ENCODE results near the gene SLAIN2. TPM values are rescaled to one million over a fixed set of nuclear protein-coding genes. Genes with fewer than 3 reads are reported as not detected.

The SLAIN2 gene
- total RNA-seq, 1 donor from 2014 or later: 71.4 TPM

DNA sequence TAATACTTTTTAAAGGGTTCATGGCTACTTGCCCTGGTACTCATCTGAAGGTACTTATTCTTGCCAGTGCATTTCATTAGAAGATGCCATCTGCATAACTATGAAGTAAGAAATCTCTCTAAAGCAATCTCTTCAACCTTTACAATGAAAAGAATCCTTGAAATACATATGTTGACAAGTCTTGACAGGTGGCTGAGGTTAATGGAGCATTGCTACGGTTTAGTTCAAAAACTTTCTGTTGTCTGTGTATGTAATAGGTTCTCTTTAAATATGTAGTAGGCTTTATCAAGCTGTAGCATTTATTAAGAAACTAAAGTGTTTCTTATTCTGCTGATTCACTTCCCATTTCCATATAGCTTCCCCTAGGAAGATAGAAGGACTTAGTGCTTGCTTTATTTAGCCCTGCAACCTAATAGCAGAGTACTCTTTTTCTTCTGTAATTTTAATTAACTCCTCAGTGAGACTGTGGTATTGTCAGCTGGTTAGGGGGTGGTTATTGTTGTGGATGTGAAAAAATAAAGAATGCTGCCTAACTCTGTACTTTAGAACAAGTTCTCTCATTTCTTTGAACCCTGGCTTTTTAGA, 39.3 kb downstream of the SLAIN2 start:
- Mint-ChIP-seq H3K27ac (no peak overlapping the region), H3K4me1 (ENCODE audit: low read depth) (peaks cover 6% of the 10 kb centered on the region), H3K9me3 (no peaks in the 10 kb centered on the region), H3K27me3 (ENCODE audit: insufficient read depth) (no peaks in the 10 kb centered on the region), H3K36me3 (ENCODE audit: low read depth) (peaks cover 28% of the 10 kb centered on the region), H3K4me3 (no peak overlapping the region)
- no peak for DNase-seq (ENCODE audit: low spot score)
- intact Hi-C loops (cut with micrococcal nuclease): no loop called here

DNA sequence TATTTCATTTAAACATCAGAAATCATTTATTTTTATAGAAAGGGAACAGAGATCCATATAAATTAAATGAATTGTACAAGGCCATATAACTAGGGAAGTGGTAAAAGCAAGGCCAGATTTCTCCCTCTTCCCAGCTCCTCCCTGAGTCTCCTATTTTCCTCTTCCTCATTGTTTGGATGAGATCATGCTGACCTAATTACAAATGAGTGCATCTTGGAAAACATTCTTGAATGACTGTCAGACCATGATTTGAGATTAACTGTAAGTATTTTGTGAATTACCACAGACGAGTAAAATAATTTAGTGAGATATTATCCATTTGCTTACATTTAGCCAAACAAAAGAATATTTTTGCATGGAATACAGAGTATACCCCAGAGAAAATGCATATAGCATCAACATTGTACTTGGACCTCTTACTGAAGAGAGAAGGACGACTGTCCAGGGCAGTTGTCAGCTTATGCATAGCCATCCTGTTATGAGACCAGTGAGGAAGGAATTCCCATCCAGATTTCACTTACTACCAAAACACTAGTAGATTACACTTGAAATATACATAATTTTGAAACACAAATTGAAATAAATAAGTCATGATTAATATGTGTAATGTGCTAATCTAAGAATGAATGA, 47.3 kb downstream of the SLAIN2 start:
- intact Hi-C loops (cut with micrococcal nuclease): no loop called here
- H3K27me3 Mint-ChIP-seq (ENCODE audit: insufficient read depth): no peaks in the 10 kb centered on the region
- H3K9me3 Mint-ChIP-seq: no peaks in the 10 kb centered on the region
- H3K4me1 Mint-ChIP-seq (ENCODE audit: low read depth): peaks cover 6% of the 10 kb centered on the region
- H3K27ac Mint-ChIP-seq: no peak overlapping the region
- no peak overlapping the region for H3K4me3 Mint-ChIP-seq
- DNase-seq (ENCODE audit: low spot score): no peak
- peaks cover 22% of the 10 kb centered on the region for H3K36me3 Mint-ChIP-seq (ENCODE audit: low read depth)

DNA sequence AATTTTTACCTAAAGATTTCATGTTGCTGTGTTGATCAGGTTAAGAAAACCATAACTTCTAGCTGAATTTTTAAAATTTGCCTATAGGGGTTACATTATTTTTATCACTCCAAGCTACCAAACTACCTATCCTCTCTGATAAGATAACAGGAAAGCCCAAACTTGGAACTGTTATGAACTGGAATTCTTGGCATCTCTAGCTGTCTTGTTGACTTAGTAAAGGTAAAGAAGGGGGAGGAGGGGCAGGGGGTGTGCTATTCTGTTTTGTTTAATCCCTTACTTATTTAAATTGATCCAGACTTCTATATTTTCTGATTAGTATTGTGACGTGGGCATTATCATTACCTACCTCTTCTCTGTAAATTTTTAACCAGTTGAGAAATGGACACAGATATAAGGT, 54.7 kb downstream of the SLAIN2 start:
- H3K9me3 Mint-ChIP-seq: no peaks in the 10 kb centered on the region
- H3K4me3 Mint-ChIP-seq: no peak overlapping the region
- intact Hi-C loops (cut with micrococcal nuclease): no loop called here
- H3K27me3 Mint-ChIP-seq (ENCODE audit: insufficient read depth): no peaks in the 10 kb centered on the region
- H3K36me3 Mint-ChIP-seq (ENCODE audit: low read depth): peaks cover 31% of the 10 kb centered on the region
- no peak overlapping the region for H3K27ac Mint-ChIP-seq
- no peak for DNase-seq (ENCODE audit: low spot score)
- no peaks in the 10 kb centered on the region for H3K4me1 Mint-ChIP-seq (ENCODE audit: low read depth)

DNA sequence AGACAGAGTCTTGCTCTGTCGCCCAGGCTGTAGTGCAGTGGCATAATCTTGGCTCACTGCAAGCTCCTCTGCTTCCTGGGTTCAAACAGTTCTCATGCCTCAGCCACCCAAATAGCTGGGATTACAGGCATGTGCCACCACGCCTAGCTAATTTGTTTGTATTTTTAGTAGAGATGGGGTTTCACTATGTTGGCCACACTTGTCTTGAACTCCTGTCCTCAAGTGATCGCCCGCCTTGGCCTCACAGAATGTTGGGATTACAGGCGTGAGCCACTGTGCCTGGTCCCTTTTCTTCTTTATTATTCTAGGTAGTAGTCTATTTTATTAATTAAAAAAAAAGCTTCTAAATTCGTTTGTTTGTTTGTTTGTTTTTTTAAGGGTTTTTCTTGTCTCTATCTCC, 59.1 kb downstream of the SLAIN2 start:
- Mint-ChIP-seq H3K27me3 (ENCODE audit: insufficient read depth) (no peaks in the 10 kb centered on the region), H3K9me3 (no peaks in the 10 kb centered on the region), H3K27ac (no peak overlapping the region), H3K36me3 (ENCODE audit: low read depth) (peaks cover 31% of the 10 kb centered on the region), H3K4me1 (ENCODE audit: low read depth) (peaks cover 17% of the 10 kb centered on the region), H3K4me3 (no peak overlapping the region)
- DNase-seq (ENCODE audit: low spot score): no peak
- intact Hi-C loops (cut with micrococcal nuclease): no loop called here

DNA sequence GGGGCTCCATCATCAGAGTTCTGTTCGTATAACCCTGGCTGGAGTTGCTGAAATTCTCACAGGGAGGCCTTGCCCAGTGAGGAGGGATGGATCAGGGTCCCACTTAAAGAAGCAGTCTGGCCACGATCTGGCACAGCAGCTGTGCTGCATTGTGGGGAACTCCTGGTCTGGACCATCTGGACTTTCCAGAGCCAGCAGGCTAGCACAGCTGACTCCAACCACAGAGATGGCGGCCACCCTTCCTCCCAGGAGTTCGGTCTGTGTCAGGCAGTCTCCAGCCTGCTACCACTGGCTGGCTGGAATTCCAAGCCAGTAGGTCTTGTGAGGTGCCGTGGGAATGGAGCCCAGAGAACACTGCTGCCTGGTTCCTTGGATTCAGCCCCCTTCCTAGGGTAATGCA, 62.0 kb downstream of the SLAIN2 start:
- H3K4me1 Mint-ChIP-seq (ENCODE audit: low read depth): peaks cover 18% of the 10 kb centered on the region
- H3K27ac Mint-ChIP-seq: no peak overlapping the region
- no peaks in the 10 kb centered on the region for H3K9me3 Mint-ChIP-seq
- H3K4me3 Mint-ChIP-seq: no peak overlapping the region
- no peaks in the 10 kb centered on the region for H3K27me3 Mint-ChIP-seq (ENCODE audit: insufficient read depth)
- H3K36me3 Mint-ChIP-seq (ENCODE audit: low read depth): peaks cover 22% of the 10 kb centered on the region
- DNase-seq (ENCODE audit: low spot score): no peak
- intact Hi-C loops (cut with micrococcal nuclease): no loop called here

DNA sequence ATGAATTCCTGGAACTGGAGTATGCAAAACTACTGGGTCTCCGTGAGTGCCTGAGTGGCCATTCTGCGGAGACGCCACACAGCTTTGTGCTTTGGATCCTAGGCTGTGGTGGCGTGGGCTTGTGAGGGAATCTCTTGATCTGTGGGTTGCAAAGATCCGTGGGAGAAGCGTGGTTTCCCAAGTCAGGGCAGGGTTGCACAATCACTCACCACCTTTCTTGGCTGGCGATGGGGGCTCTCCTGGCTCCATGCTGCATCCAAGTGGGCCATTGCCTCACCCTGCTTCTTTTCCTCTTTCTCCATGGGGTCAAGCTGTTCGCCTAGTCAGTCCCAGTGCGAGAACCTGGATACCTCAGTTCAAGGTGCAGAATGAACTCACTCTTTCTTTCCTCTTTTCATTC, 62.5 kb downstream of the SLAIN2 start:
- Mint-ChIP-seq H3K9me3 (no peaks in the 10 kb centered on the region), H3K4me3 (no peak overlapping the region), H3K27me3 (ENCODE audit: insufficient read depth) (no peaks in the 10 kb centered on the region), H3K36me3 (ENCODE audit: low read depth) (peaks cover 22% of the 10 kb centered on the region), H3K27ac (no peak overlapping the region), H3K4me1 (ENCODE audit: low read depth) (peaks cover 18% of the 10 kb centered on the region)
- DNase-seq (ENCODE audit: low spot score): no peak
- intact Hi-C loops (cut with micrococcal nuclease): no loop called here

DNA sequence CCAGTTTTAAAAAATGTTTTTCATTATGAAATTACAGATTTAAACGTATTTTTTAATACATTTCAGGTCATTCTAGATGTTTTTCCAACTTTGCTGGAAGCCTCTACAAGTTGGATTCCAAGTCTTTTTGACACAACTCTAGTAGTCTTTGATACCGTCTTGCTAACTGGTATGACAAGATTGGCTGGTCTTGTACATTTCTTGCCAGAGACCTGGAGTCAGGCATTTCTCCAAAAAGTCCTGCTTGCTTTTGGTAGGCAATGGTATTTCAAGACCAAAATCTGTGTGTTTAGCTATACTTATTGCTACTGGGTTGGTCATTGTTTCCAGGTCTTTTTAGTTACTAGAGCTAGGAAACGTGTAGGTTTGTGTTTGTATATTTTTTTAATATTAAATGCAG, 64.6 kb downstream of the SLAIN2 start:
- H3K27ac Mint-ChIP-seq: no peak overlapping the region
- no peak overlapping the region for H3K4me3 Mint-ChIP-seq
- intact Hi-C loops (cut with micrococcal nuclease): no loop called here
- no peak for DNase-seq (ENCODE audit: low spot score)
- H3K27me3 Mint-ChIP-seq (ENCODE audit: insufficient read depth): no peaks in the 10 kb centered on the region
- H3K9me3 Mint-ChIP-seq: no peaks in the 10 kb centered on the region
- peaks cover 19% of the 10 kb centered on the region for H3K36me3 Mint-ChIP-seq (ENCODE audit: low read depth)
- peaks cover 18% of the 10 kb centered on the region for H3K4me1 Mint-ChIP-seq (ENCODE audit: low read depth)

DNA sequence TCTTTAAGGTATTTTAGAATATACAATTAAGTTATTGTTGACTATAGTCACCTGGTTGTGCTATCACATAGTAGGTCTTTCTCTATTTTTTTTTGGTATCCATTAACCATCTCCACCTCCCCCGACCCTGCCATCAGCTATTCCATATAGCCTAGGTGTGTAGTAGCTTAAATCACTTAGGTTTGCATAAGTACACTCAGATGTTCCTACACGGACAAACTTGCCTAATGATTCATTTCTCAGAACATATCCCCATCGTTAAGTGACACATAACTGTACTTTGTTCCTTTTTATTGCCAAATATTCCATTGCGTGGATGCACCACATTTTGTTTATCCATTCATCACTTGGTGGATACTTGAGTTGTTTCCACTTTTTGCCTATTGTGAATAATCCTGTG, 67.9 kb downstream of the SLAIN2 start:
- Mint-ChIP-seq H3K9me3 (no peaks in the 10 kb centered on the region), H3K27ac (no peak overlapping the region), H3K27me3 (ENCODE audit: insufficient read depth) (no peaks in the 10 kb centered on the region), H3K4me1 (ENCODE audit: low read depth) (peaks cover 13% of the 10 kb centered on the region), H3K36me3 (ENCODE audit: low read depth) (peaks cover 16% of the 10 kb centered on the region), H3K4me3 (no peak overlapping the region)
- no peak for DNase-seq (ENCODE audit: low spot score)
- intact Hi-C loops (cut with micrococcal nuclease): no loop called here

DNA sequence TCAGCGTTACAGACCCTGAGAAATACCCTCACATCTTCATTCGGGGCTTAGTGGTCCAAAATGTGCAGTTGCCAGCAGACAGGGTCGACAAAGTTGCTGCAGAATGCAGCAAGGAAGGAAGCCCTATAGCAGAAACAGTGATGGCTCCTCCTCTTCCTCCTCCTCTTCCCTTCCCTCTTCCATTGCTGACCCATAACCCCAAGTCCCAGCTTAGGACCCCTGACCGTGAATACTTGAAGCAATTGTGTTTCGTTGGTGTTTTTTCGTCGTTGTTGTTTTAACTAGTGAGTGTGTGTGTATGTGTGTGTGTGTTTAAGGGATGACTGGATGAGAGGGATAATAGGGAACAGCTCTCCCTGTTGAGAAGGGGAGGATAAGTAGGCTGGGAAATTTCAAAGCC, 69.5 kb downstream of the SLAIN2 start:
- Mint-ChIP-seq H3K36me3 (ENCODE audit: low read depth) (peaks cover 11% of the 10 kb centered on the region), H3K4me1 (ENCODE audit: low read depth) (no peaks in the 10 kb centered on the region), H3K4me3 (no peak overlapping the region), H3K9me3 (no peaks in the 10 kb centered on the region), H3K27ac (no peak overlapping the region), H3K27me3 (ENCODE audit: insufficient read depth) (no peaks in the 10 kb centered on the region)
- intact Hi-C loops (cut with micrococcal nuclease): no loop called here
- no peak for DNase-seq (ENCODE audit: low spot score)

DNA sequence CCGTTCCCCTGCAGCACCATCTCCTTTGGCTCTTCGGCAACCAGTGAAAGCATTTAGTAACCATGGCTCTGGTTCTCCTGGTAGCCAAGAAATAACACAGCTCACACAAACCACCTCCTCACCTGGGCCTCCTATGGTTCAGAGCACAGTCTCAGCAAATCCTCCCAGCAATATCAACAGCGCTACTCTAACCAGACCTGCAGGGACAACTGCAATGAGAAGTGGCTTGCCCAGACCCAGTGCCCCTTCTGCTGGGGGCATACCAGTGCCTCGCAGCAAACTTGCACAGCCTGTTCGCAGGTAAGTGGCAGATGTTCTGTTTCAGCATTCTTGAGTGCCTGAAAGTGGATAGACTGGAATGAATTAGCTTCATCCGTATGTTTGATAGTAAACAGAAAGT, 78.8 kb downstream of the SLAIN2 start:
- DNase-seq (ENCODE audit: low spot score): no peak
- H3K4me3 Mint-ChIP-seq: no peak overlapping the region
- H3K9me3 Mint-ChIP-seq: no peaks in the 10 kb centered on the region
- H3K4me1 Mint-ChIP-seq (ENCODE audit: low read depth): no peaks in the 10 kb centered on the region
- H3K36me3 Mint-ChIP-seq (ENCODE audit: low read depth): peaks cover 23% of the 10 kb centered on the region
- no peaks in the 10 kb centered on the region for H3K27me3 Mint-ChIP-seq (ENCODE audit: insufficient read depth)
- intact Hi-C loops (cut with micrococcal nuclease): no loop called here
- H3K27ac Mint-ChIP-seq: no peak overlapping the region

DNA sequence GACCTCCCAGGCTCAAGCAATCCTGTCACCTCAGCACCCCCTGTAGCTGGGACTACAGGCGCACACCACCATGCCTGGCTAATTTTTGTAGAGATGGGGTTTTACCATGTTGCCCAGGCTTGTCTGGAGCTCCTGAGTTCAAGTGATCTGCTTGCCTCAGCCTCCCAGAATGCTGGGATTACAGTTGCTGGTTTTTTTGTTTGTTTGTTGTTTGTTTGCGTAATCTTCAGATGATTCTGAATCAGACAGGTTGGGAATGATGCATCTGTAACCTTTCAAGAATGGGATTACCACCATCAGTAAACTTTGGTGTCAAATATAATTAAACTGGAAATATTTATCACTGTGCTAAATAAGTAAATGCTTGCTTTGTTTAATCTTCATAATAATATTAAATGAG, 79.8 kb downstream of the SLAIN2 start:
- Mint-ChIP-seq H3K9me3 (no peaks in the 10 kb centered on the region), H3K4me3 (no peak overlapping the region), H3K27ac (no peak overlapping the region), H3K4me1 (ENCODE audit: low read depth) (no peaks in the 10 kb centered on the region), H3K27me3 (ENCODE audit: insufficient read depth) (no peaks in the 10 kb centered on the region), H3K36me3 (ENCODE audit: low read depth) (peaks cover 23% of the 10 kb centered on the region)
- DNase-seq (ENCODE audit: low spot score): no peak
- intact Hi-C loops (cut with micrococcal nuclease): no loop called here

DNA sequence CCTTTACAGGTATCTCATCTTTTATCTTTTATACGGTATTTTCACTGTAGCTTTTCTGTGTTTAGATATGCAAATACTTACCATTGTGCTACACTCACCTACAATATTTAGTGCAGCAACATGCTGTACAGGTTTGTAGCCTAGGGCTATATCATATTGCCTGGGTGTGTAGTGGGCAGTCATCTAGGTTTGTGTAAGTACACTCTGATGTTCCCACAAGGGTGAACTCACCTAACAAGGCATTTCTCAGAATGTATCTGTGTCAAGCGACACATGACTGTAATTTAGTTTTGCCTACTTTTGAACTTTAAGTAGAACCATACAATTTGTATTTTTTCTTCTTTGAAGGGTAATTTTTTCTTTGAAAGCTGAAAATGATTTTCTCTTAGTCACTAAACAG, 87.6 kb downstream of the SLAIN2 start:
- H3K36me3 Mint-ChIP-seq (ENCODE audit: low read depth): peaks cover 13% of the 10 kb centered on the region
- H3K4me3 Mint-ChIP-seq: no peak overlapping the region
- H3K9me3 Mint-ChIP-seq: no peaks in the 10 kb centered on the region
- H3K4me1 Mint-ChIP-seq (ENCODE audit: low read depth): peaks cover 49% of the 10 kb centered on the region
- no peaks in the 10 kb centered on the region for H3K27me3 Mint-ChIP-seq (ENCODE audit: insufficient read depth)
- DNase-seq (ENCODE audit: low spot score): no peak
- H3K27ac Mint-ChIP-seq: no peak overlapping the region
- intact Hi-C loops (cut with micrococcal nuclease): loop anchor here (2.0 kb wide), 1 partner anchor 88 kb away; the partner anchor contains the start of gene SLAIN2

DNA sequence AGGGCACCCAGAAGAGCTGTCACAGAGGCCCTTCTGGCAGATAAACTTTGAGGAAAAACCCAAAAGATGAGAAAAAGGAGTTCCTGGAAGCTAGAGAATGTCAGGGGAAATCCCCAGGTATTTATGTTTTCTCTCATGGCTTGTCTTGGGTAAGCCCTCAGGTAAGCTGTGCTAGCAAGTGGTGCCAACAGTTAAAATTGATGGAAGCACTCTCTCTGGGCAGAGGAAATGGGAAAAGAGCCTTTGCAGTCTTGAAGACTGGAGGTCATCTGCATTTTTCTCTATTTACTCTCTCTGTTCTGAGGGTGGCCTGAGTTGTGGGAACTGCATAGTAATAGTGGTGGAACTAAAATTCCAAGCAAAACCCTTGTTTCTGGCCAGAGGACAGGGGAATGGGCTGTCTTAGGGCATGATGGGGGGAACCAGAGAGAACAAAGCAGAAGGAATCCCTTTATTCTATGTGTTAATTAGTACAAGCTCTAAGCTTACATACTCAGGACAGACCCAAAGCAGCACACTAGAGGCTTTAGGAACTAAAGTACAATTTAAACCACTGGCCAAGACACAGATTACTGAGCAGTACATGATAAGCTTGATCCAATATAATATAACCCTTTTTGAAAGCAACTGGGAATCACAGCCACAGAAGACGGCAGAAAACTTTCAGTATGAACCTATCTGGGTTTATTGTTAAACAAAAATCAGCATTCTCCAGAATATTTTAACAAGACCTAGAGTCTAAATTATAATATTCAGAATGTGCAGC, 88.6 kb downstream of the SLAIN2 start:
- H3K9me3 Mint-ChIP-seq: no peaks in the 10 kb centered on the region
- H3K4me3 Mint-ChIP-seq: no peak overlapping the region
- intact Hi-C loops (cut with micrococcal nuclease): loop anchor here (2.0 to 5.0 kb wide), 2 partner anchors 67 to 89 kb away; partner anchors contain the start of gene SLAIN2
- H3K4me1 Mint-ChIP-seq (ENCODE audit: low read depth): peaks cover 49% of the 10 kb centered on the region
- peaks cover 13% of the 10 kb centered on the region for H3K36me3 Mint-ChIP-seq (ENCODE audit: low read depth)
- DNase-seq (ENCODE audit: low spot score): no peak
- H3K27me3 Mint-ChIP-seq (ENCODE audit: insufficient read depth): no peaks in the 10 kb centered on the region
- no peak overlapping the region for H3K27ac Mint-ChIP-seq
